NOMO-1 treated with dmso at 0.1 percent for 144 hours (cell line): Measurements from ENCODE around the gene RCAN3.
"Not testable (repeated sequence)": the region's sequence is repeated elsewhere in the genome, so short reads cannot be mapped to it uniquely, and the experiment has no call there.

Experiments
- DNase-seq: peaks from one replicate; lab custom pipeline; 2025; ENCODE audit not compliant: unreplicated experiment; lab: John Stamatoyannopoulos, UW

Gene RCAN3

DNA sequence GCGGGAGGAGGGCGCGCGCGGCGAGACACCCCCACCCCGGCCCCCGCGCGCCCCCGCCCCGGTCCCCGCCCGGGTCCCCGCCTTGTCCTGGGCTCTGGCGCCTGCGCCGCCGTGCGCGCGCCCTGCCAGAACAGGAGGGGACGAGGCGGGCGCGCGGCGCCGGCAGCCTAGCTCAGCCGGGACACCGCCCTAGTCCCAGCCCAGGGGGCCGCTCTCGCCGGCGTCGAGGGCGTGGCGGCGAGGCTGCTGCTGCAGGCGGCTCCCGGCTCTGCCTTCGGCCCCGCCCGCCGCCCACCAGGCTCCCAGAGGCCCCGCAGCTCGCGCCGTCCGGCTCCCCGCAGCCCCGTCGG lies at the start of gene RCAN3:
Gene RCAN3, plus strand, starts transcription at position 128 of the 350 bp plus-strand sequence. CDS start 11,537 bp downstream, outside the sequence.
- DNase-seq, result peak; percentile 79

DNA sequence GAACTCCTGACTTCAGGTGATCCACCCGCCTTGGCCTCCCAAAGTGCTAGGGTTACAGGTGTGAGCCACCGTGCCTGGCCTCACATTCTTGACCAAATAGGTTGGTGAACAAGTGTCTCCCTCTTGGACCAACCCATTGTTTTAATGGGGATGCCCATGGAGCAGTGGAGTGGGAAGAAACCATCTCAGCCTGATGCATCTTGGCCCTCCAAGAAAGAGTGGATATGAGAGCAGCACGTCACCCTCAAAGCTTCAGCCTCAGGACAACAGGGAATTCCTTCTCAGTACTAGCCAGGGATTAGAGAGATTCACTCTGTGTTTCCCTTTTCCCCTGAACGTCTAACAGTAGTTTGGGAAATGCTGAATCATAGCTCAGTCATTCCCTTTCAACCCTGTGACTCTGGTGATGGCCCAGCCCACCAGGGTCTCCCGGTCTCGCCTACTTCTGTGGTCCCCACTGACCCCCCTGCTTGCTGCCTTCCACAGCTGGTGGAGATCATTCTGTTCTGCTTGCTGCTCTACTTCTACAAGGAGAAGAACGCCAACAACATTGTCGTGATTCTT lies 49.6 kb upstream of the RCAN3 start:
- DNase-seq, result no peak

DNA sequence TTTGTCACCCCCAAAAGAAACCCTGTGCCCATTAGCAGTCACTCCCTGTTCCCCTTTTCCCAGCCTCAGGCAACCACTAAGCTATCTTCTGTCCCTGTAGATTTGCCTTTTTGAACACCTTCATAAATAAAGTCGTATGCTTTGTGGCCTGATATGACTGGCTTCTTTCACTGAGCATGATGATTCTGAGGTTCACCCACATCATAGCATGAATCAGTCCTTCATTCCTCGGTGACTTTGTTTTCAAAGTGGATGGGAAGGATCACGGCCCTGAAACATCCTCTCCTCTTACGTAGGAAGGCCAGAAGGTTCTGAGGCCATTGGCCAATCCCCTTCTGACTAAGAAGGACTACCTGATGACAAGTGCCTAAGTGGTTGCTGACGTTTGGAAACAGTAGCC lies 48.0 kb upstream of the RCAN3 start:
- DNase-seq, result no peak

DNA sequence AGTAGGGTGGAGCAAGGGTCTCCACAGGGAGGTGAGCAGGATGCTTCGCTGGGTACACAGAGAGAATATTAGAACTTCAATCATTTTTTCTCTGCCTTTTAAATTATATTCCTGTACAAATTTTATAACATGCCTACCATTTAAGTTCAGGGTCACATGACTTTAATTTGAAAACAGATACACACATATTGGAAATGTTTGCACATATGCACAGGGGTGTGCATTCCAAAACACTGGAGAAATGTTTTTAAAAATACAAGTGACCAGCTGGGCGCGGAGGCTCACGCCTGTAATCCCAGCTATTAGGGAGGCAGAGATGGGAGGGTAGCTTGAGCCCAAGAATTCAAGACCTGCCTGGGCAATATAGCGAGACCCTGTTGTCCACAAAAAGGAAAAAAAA lies 47.4 kb upstream of the RCAN3 start:
- no peak for DNase-seq

DNA sequence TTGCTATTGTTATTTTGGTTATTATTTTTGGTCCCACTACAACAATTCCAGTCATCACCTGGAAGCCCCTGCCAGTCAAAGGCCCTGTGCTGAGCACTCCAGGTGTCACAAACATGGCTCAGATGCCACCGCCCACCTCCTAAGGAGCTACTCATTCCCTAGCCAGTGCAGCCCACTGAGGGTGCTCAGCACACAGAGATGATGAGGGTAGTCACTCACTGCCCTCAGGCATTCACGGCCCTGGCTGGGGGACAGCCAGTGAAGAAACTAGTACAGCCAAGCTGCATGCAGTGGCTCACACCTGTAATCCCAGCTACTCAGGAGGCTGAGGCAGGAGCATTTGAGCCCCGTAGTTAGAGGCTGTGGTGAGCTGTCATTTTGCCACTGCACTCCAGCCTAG lies 44.8 kb upstream of the RCAN3 start:
- DNase-seq, result no peak

DNA sequence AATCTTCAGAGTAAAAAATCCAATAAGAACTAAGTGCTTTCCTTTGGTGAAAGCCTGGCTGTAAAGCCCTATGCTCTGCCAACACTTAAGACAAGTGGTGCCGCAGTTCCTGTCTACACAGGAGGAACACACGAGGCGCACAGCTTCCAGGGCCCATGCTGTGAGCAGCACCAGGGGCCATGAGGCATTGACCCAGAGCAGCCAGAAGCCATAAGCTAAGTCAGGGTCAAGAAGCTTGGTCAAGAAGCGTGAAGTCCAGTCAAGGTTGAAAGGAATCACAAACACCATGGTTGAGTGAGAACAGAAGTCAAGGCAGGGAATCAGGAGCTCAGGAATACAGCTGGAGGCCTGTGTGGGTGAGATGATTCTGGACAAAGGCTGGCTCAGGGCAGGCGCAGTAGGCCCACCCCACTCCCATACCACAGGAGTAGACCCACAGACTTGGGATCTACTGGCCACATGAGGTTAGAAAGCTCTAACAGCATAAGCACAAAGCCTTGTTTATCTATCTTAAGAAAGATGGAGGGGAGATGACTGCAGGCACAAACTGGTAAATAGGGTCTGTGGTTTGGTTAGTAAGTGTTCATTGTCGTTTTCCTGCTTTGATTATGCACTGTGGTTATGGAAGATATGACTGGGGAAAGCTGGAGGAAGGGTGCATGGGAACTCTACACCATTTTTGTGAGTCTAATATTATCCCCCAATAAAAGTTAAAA lies 42.9 kb upstream of the RCAN3 start:
- no peak for DNase-seq

DNA sequence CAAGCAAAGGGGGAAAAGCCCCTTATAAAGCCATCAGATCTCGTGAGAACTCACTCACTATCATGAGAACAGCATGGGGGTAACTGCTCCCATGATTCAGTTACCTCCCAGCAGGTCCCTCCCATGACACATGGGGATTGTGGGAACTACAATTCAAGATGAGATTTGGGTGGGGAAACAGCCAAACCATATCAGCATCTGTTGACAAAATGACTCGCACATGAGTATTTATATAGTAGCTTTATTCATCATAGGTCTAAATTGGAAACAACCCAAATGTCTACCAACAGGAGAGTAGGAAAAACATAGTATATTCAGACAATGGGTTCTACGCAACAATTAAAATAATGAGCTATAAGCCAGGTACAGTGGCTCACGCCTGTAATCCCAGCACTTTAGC lies 40.5 kb upstream of the RCAN3 start:
- not testable (repeated sequence) for DNase-seq

DNA sequence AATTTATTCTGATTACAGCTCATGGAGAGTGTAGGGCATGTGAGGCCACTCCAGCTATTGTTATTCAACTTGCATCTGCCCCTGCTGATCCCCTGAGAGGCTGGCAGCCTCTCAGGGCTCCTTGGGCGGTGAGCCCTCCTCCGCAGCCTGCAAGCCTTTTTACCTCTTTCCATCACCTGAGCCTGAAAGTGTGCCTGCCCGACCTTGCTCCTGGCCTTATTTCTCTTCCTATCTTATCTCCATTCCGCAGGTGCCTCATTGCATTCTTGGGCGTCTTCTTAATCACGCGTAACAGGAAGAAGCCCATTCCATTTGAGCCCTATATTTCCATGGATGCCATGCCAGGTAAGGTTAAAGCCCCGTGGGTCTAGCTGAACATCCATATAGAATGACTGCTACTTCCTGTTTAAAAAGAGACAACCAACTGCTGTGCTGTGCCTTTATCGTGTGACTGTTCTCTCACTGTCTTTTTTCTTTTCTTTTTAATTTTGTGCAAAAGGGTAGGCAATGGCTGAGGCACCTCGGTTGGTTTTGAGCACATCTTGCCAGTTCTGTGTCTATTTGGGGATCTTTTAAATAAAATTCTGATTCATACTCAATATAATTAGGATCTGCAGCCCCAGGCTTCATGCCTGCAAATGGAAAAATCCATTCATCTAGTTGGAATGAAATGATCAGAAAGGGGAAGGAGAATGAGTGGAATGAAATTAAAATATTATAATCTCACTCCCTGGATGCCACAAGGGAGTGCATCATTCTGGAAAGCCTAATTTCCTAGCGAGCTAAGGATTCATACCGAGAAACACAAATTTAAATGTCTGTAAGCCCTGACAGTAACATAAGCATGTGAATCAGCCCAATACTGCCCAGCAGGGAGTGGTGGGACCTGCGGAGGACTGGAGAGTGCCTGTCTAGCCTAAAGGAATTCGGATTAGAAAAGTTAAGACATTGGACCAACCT lies 38.6 kb upstream of the RCAN3 start:
- DNase-seq, result no peak

DNA sequence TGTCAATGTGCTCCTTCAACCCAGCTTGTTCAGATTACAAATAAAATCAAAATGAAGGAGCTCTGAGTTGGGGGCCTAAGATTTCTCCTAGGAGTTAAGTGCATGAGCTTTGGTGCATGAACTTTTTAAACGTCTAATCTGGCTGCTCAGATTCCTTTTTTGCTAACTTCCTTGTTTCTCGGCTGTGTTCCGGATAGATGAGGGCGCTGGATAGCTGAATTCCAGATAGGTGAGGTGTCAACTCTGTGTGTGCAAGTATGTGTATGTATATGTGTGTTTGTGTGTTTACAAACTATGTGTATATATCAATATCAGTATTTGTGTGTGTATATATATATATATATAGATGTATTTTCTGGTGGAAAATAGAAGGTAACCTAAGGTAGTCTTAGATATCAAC lies 37.5 kb upstream of the RCAN3 start:
- DNase-seq, result no peak

DNA sequence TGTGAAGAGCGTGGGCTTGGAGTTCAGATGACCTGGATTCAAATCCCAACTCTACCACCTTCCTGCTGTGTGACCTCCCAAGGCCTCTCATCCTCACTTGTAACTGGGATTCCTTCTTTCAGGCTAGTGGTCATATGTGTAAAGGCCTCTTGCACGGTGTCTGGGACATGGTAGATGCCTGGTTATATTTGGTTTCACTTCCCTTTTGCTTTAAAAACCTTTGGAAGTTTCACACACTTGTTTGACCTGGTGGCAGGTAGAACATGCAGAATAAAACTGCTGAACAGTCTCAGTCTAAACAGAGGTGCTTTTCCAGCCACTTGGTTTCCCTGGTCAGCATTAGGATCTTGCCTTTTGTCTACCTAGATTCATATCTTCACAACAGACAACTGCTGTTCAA lies 37.0 kb upstream of the RCAN3 start:
- DNase-seq, result no peak

DNA sequence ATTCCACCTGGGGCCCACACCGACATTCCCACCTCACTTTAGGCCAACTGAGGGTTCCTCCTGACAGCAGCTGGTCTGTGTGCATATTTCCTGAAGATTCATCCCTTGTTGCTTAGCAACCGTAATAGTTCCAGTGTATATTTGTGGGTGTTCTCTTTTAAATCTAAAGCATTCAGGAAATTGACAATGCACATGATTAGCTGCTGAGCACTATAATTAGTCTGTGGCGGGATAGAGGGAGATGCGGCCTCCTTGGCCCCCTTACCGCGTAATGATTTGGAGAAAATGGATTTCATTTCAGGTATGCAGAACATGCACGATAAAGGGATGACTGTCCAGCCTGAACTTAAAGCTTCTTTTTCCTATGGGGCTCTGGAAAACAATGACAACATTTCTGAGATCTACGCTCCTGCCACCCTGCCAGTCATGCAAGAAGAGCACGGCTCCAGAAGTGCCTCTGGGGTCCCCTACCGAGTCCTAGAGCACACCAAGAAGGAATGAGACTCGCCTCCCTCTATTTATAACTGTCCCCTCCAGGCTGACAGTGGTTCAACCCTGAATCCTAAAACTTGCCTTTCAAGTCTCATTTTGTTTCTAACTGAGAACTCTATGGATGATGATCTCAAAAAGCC lies 33.8 kb upstream of the RCAN3 start:
- DNase-seq, result no peak

DNA sequence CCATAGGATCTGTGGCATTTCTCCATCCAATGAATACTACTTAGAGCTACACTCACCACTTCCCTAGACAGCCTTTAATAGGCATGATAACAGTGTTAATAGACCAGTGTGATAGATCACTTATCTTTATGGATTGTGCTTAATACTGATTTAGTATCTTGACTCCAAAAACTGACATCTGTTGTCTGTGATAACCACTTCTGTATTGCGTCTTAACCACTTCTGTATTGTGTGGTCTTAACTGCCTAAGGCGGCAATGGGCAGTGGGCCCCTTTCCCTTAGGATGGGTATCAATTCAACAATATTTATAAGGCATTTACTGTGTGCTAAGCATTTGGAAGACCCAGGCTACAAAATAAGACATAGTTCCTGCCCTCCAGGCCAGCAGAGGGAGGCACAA lies 32.0 kb upstream of the RCAN3 start:
- DNase-seq, result no peak

DNA sequence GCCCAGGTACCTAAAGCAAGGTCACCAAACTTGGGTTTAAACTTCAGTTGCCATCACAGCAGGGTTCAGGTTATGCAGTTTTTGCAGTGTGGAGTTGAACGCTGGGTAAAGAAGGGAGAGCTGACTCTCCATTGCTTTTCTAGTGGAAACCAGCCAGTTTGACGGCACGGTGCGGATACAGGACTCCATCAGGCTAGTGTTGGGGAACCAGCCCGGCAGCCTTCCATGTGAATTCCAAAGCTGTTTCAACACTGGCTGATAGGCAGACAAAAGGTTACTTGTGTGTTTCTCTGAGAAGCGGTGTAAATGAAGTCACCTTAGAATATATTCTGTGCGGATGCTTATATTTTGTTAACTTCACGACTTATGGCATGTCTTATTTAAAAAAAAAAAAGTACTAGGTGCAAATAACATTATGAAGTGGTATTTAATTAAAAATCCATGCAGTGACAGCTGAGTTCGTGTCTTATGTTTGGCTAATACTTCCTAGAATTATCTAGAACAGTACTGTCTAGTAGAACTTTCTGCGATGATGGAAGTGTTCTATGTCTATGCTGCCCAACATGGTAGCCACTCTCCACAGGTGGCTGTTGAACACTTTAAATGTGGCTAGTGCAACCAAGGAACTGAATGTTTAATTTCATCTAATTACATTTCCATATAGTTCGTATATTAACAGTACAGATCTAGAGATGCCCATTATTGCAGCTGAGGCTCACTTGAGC lies 29.9 kb upstream of the RCAN3 start:
- no peak for DNase-seq

DNA sequence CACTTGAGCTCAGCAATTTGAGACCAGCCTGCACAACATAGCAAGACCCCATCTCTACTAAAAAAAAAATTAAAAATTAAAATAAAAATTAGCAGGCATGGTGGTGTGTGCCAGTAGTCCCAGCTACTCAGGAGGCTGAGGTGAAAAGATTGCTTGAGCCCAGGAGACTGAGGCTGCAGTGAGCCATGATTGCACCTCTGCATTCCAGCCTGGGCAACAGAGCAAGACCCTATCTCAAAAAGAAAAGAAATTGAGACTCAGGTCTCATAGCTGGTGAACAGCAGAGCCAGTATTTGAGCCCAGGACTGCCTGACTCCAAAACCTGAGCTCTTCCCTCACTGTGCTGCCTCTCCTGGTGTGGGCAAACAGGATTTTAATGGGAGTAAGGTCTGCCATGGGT lies 28.4 kb upstream of the RCAN3 start:
- no peak for DNase-seq

DNA sequence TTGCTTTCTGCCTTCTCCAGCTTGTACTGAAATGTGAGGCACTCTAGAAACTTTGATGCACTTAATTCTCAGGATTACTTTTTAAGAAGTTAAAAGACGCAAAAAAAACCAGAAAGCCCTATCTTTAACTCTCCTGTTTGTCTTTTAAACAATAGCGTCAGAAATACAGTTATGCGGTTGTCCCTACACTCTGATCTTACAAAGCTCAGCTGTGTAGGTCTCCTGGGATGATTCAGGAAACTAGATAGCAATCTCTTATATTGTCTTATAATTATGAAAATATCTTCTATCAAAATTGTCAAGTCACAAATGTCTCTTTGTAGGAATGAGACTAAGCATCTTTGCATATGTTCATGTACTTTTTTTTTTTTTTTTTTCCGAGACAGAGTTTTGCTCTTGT lies 26.9 kb upstream of the RCAN3 start:
- DNase-seq, result no peak

DNA sequence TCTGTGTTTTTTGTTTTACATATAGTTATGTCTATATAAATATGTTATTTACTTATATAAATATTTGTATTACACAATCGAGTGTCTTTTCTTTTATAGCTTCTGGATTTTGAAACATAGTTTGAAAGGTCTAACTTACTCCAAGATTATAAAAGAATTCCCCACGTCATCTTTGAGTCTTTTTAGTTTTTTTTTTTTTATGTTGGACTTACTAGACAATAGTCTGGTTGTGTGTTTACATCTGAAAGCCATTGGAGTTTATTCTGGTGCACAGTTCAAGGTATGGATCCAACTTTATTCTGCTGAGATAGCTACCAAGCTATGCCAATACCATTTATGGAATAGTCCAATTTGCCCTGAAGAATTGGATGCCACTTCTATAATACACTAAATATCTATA lies 26.1 kb upstream of the RCAN3 start:
- no peak for DNase-seq

DNA sequence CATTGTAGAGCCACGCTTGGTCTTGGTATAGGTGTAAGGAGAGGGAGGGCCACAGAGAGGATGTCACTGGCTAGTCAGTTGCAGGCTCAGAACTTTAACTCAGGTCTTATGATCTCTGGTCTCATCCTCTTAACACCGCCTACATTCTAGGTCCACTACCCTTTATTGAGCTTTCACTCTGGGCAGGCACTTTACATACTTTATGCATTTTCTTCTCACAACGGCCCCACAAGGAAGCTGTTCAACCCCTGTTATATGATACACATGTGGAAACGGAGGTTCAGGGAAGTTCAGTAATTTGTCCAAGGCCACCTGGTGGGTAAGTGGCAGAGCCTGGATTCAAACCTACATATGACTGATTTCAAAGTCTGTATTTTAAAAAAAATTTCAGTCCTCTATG lies 25.3 kb upstream of the RCAN3 start:
- no peak for DNase-seq

DNA sequence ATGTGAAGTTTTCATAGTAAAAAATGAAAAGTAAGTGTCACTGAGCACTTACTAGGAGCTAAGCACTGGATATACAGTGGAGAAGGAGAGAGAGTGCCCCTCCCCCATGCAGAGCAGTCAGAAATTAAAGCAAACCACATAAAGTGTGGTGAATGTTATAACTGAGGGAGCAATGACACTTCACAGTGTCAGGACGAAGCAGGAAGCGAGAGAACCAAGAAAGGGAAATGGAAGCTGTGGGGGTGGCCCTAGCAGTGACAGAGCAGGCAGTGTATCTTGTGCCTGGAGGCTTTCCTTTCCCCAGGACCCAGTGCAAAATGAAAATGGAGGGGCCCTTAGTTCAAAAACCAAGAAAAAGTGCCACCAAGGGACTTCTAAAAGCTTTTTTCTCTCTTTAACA lies 21.5 kb upstream of the RCAN3 start:
- peak; percentile 88 for DNase-seq

DNA sequence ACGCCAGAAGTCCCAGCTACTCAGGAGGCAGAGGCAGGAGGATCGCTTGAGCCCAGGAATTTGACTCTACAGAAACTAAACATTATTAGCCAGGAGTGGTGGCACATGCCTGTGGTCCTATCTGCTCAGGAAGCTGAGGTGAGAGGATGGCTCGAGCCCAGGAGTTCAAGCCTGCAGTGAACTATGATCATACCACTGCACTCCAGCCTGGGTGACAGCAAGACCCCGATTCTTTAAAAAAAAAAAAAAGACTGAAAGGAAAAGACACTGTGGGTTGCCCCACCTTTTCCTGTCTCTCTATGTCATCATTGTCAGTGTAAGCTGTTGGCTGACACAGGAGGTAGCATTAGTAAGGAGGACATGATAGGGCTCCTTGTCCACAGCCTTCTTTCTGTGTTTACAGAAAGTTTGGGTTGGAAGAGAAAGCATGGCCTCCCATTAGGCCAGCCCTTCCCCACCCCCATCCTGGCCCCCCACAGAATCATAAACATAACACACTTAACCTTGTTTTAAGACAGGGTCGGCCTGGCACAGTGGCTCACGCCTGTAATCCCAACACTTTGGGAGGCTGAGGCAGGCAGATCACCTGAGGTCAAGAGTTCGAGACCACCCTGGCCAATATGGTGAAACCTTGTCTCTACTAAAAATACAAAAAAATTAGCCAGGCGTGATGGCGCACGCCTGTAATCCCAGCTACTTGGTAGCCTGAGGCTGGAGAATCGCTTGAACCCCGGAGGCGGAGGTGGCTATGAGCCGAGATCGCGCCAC lies 20.6 kb upstream of the RCAN3 start:
- DNase-seq, result no peak

DNA sequence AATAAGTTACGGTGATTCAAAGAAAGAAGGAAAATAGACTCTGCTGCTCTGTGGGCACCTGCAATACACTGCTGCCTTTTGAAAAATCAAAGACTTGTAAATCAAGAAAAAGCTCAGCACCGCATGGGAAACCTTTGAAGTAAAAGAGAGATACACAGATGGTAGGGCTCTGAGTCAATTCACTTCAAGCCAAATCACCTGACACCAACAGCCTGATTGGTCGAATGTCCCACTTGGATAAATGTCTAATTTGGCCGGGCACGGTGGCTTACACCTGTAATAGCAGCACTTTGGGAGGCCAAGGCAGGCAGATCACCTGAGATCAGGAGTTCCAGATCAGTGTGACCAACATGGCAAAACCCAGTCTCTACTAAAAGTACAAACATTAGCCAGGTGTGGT lies 19.2 kb upstream of the RCAN3 start:
- no peak for DNase-seq
